Muscle layer of duodenum (tissue), 2 donors: ENCODE measurements around the gene PRPF18.

Experiments
- H3K27ac ChIP-seq: one replicate; pipeline ENCODE4 v1.7.0; 2013; ENCODE audit warnings: mild to moderate bottlenecking, low read length
- H3K27me3 ChIP-seq: one replicate; pipeline ENCODE4 v1.7.0; 2013; ENCODE audit warnings: low read depth, mild to moderate bottlenecking, control low read depth, low read length
- H3K36me3 ChIP-seq, 2 donors: one replicate each; pipeline ENCODE4 v1.7.0; 2013; ENCODE audit warnings: low read length in 2 of 2, control low read depth in 1 of 2, mild to moderate bottlenecking in 1 of 2; ENCODE audit not compliant: insufficient read depth in 2 of 2, control insufficient read depth in 1 of 2
- H3K4me1 ChIP-seq, 2 donors: one replicate each; pipeline ENCODE4 v1.7.0; 2013; ENCODE audit warnings: low read length in 2 of 2, mild to moderate bottlenecking in 2 of 2, control low read depth in 1 of 2, moderate library complexity in 1 of 2; ENCODE audit not compliant: insufficient read depth in 2 of 2, control insufficient read depth in 1 of 2
- H3K4me3 ChIP-seq, 2 donors: one replicate each; pipeline ENCODE4 v1.7.0; 2013; ENCODE audit warnings: low read length in 2 of 2, low read depth in 1 of 2, mild to moderate bottlenecking in 1 of 2
- H3K9me3 ChIP-seq, 2 donors: one replicate each; pipeline ENCODE4 v1.7.0; 2013; ENCODE audit warnings: low read length in 2 of 2, control low read depth in 1 of 2, mild to moderate bottlenecking in 1 of 2; ENCODE audit not compliant: control insufficient read depth in 1 of 2
- donor health status: healthy.

The PRPF18 gene

GRCh38 chr10:13573960-13574359, 12.8 kb upstream of the PRPF18 start:
- no peaks in the 10 kb centered on the region for H3K36me3 ChIP-seq

GRCh38 chr10:13585195-13585751, 1.5 kb upstream of the PRPF18 start:
- Histone ChIP-seq H3K27me3 (no peaks in the 10 kb centered on the region), H3K27ac (no peak overlapping the region), H3K4me3 (no peak overlapping the region), H3K4me1 (peaks cover 0 to 17% of the 10 kb centered on the region in 2 donors), H3K9me3 (no peaks in the 10 kb centered on the region), H3K36me3 (no peaks in the 10 kb centered on the region)

More at GRCh38 chr10:13573960-13574359, 12.8 kb upstream of the PRPF18 start:
- H3K4me3 ChIP-seq: no peak overlapping the region
- H3K9me3 ChIP-seq: peaks cover 0 to 6% of the 10 kb centered on the region in 2 donors
- H3K27ac ChIP-seq: no peak overlapping the region
- no peaks in the 10 kb centered on the region for H3K4me1 ChIP-seq
- H3K27me3 ChIP-seq: peaks cover 5% of the 10 kb centered on the region

GRCh38 chr10:13585943-13586342, 822 bp upstream of the PRPF18 start:
- Histone ChIP-seq H3K9me3 (no peaks in the 10 kb centered on the region), H3K36me3 (no peaks in the 10 kb centered on the region), H3K4me1 (peaks cover 0 to 17% of the 10 kb centered on the region in 2 donors), H3K4me3 (no peak overlapping the region), H3K27ac (no peak overlapping the region), H3K27me3 (no peaks in the 10 kb centered on the region)

DNA sequence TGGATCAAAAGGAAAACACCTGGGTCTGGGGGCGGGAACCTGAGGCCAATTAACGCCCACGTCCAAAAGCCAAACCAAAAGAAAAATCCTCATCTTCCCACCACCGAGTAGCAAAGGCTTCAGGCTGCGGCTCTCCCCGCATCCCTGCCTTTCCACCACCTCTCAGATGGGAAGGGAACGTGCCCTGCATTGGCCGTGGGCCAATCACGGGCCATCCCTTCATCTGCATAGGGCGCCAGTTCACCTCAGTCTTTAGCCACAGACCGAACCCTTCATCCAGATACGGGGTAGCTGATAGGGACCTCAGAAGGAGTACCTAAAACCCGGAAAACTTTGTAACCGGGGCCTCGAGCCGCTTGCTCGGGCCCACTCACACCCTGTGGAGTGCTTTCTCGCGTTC, 626 bp downstream of the PRPF18 start:
- Histone ChIP-seq H3K4me3 (peak overlapping the region; percentile 97 to 99), H3K36me3 (peaks cover 1 to 6% of the 10 kb centered on the region in 2 donors), H3K4me1 (peaks cover 0 to 17% of the 10 kb centered on the region in 2 donors), H3K27ac (peak overlapping the region; percentile 72), H3K9me3 (no peaks in the 10 kb centered on the region), H3K27me3 (no peaks in the 10 kb centered on the region)

GRCh38 chr10:13589316-13589715, 2.6 kb downstream of the PRPF18 start:
- Histone ChIP-seq H3K36me3 (peaks cover 12 to 16% of the 10 kb centered on the region in 2 donors), H3K27me3 (no peaks in the 10 kb centered on the region), H3K4me3 (no peak overlapping the region), H3K9me3 (no peaks in the 10 kb centered on the region), H3K4me1 (peaks cover 0 to 17% of the 10 kb centered on the region in 2 donors), H3K27ac (no peak overlapping the region)

DNA sequence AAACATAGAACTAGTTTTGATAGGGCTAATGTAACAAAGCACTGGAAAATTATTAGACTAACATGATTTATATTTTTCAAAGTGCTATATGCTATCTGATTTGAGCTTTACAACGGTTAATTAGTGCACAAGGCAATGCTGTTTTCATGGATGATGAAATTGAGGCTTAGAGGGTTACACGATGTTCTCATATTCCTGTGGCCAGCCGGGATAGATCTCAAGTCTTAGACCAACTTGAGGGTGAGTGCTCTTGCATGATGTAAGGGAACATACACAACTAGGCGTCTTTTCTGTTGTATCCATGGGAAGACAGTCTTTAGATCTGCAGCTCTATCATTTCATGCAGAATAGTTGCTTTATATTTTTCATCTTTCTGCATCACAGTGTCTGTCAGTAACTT, 4.1 kb downstream of the PRPF18 start:
- Histone ChIP-seq H3K36me3 (peaks cover 12 to 16% of the 10 kb centered on the region in 2 donors), H3K27me3 (no peaks in the 10 kb centered on the region), H3K9me3 (no peaks in the 10 kb centered on the region), H3K4me3 (no peak overlapping the region), H3K27ac (no peak overlapping the region), H3K4me1 (peaks cover 0 to 17% of the 10 kb centered on the region in 2 donors)

DNA sequence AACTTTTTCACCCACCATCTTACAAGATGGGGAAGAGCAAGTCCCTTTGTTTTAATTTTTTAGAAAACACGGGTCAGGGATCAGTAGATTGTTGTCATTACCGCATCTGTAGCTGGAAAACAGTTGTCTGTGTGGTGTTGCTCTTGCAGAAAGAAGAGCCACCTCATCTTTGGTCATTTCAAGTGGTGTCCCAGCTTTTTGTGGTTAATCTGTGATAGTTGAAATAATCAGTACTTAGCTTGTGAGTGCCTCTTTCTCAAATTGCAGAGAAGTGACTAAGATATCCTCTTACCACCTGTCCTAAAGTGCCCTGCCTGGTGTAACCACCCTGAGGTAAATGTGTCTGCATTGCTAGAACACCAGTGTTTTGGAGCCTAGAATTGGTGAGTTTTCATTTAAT, 5.5 kb downstream of the PRPF18 start:
- no peaks in the 10 kb centered on the region for H3K9me3 ChIP-seq
- no peaks in the 10 kb centered on the region for H3K27me3 ChIP-seq
- H3K36me3 ChIP-seq: peaks cover 12 to 16% of the 10 kb centered on the region in 2 donors
- H3K27ac ChIP-seq: no peak overlapping the region
- H3K4me3 ChIP-seq: no peak overlapping the region
- peaks cover 0 to 14% of the 10 kb centered on the region in 2 donors for H3K4me1 ChIP-seq

- Histone ChIP-seq H3K27ac (no peak overlapping the region), H3K4me1 (peaks cover 0 to 2% of the 10 kb centered on the region in 2 donors), H3K36me3 (peaks cover 12 to 17% of the 10 kb centered on the region in 2 donors), H3K9me3 (no peaks in the 10 kb centered on the region), H3K27me3 (no peaks in the 10 kb centered on the region), H3K4me3 (no peak overlapping the region)
Observed at GRCh38 chr10:13593535-13593934, 6.8 kb downstream of the PRPF18 start.

DNA sequence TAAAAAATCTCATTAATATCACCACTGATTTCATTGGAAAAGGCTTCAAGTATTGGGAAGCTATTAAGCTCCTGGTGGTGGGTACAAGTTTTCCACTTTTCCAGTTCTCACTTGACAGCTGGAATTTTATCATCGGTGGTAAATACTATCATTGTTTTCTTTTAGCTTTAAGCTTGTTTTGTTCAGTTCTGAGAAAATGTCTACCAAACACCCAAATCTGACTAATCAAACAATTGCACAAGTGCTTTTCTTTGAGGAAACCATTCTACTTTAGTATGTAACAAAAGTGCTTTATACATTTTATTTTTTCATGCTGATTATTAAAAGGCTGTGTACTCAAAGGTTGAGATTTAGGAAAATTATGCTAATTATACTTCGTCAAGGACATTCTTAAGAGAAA, 7.9 kb downstream of the PRPF18 start:
- H3K4me3 ChIP-seq: no peak overlapping the region
- H3K4me1 ChIP-seq: no peaks in the 10 kb centered on the region
- no peak overlapping the region for H3K27ac ChIP-seq
- peaks cover 15 to 22% of the 10 kb centered on the region in 2 donors for H3K36me3 ChIP-seq
- H3K27me3 ChIP-seq: no peaks in the 10 kb centered on the region
- H3K9me3 ChIP-seq: no peaks in the 10 kb centered on the region

DNA sequence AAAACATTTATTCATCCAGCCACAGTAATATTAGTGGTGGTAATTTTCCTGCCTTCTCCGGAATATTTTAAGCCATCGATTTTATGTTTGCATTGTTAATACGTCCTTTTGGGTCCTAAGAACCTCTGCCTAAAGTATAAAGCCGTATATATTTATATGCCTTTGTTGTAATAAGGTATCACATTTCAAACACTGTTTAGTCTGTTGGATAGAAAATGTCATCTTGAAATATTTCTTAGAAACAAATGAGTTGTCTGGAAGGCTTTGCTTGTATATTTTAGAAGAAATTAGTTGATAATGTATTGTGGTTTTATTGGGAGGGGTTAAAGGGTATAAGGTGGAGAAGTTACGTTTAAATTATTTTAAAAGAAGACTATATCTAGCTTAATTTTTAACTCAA, 11.1 kb downstream of the PRPF18 start:
- Histone ChIP-seq H3K27me3 (no peaks in the 10 kb centered on the region), H3K9me3 (no peaks in the 10 kb centered on the region), H3K36me3 (peaks cover 20 to 22% of the 10 kb centered on the region in 2 donors), H3K4me1 (no peaks in the 10 kb centered on the region), H3K4me3 (no peak overlapping the region), H3K27ac (no peak overlapping the region)

DNA sequence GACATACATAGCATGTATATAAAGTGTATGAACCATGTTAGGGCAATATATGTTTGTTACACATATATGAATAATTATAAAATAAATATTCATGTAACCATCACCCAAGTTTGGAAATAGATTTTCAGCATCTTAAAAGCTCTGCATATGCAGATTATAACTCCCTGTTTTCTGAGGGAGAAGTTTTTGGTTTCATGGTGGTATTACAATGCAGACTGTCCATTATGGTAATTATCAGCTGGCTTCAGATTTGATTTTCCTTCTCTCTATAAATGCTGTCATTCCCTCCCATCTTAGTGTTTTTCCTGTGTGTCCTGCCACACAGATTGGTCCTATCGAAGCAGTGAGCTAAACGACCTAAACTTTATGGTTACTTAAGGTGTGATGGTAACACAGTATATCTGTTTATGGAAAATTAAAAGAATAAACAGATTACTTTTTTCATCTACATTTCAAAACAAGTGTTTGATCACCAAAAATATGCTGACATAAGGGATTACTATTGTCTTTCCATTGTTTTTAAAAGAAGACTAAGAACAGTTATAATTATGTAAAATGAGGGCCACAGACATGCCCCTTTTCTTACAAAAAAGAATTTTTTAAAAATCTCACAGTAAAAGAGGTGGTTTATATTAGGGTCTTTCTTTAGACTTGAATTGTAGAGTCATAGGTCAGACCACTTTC, 17.7 kb downstream of the PRPF18 start:
- Histone ChIP-seq H3K27ac (no peak overlapping the region), H3K4me1 (no peaks in the 10 kb centered on the region), H3K27me3 (no peaks in the 10 kb centered on the region), H3K4me3 (no peak overlapping the region), H3K36me3 (peaks cover 23 to 28% of the 10 kb centered on the region in 2 donors), H3K9me3 (no peaks in the 10 kb centered on the region)
